Spleen (tissue), 7 donors: ENCODE measurements around the gene PCARE.

Source experiments
- POLR2AphosphoS5 ChIP-seq, 3 donors: sonication (generic); formaldehyde crosslinking; IDR thresholded peaks; one replicate each; pipeline ENCODE4 v1.5.1; 2017; ENCODE audit warnings: antibody characterized with exemption in 3 of 3
- TF ChIP-seq, protein P1 (sequence below), 11 experiments: fragments of 200-600 bp in 7 of 11; fragments of 450-650 bp in 4 of 11; sonication (generic) in 4 of 11; IDR thresholded peaks in 8 of 11; conservative IDR thresholded peaks in 3 of 11; 1 replicate in 7 of 11; 2 replicates in 4 of 11; pipeline versions ENCODE4 v1.4.0 to v1.8.0; 2016 to 2021; ENCODE audit warnings: antibody characterized with exemption in 11 of 11, inconsistent platforms in 4 of 11, mild to moderate bottlenecking in 1 of 11
- donor health status: DM: no; HTN: no; CAD: no; lungs with moderate emphysema.
- donor health status: DM: no; HTN: no; CAD: no.
- donor health status: DM: no; HTN: no; CAD: no.

DNA sequence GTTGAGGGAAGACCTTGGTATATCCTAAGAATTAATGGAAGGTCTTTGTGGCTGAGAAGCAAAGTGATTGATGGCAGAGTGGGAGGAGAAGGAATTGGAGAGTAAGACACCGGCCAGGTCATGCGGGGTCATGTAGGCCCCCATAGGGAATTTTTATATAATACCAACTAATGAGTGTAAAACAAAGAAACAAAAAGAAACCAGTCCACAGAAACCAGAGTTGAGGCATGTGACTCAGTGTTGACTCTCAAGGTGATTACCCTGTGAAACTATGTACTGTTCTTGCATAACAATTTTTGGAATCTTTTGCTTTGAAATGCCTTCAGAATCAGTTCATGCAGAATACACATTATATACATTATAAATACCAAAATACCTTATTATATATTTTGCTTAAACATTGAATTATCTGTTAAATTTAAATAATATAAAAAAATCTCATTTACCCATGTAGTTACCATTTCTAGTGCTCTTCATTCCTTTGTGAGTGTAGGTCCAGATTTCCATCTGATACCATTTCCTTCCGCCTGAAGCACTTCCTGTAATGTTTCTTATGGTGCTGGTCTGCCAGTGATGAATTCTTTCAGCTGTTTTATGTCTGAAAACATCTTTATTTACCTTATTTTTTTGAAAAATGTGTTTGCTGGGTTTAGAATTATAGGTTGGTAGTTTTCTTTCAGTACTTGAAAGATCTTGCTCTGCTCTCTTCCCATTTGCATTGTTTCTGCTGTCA is 49.5 kb upstream of the PCARE start:
- TF ChIP-seq, protein P1, sequence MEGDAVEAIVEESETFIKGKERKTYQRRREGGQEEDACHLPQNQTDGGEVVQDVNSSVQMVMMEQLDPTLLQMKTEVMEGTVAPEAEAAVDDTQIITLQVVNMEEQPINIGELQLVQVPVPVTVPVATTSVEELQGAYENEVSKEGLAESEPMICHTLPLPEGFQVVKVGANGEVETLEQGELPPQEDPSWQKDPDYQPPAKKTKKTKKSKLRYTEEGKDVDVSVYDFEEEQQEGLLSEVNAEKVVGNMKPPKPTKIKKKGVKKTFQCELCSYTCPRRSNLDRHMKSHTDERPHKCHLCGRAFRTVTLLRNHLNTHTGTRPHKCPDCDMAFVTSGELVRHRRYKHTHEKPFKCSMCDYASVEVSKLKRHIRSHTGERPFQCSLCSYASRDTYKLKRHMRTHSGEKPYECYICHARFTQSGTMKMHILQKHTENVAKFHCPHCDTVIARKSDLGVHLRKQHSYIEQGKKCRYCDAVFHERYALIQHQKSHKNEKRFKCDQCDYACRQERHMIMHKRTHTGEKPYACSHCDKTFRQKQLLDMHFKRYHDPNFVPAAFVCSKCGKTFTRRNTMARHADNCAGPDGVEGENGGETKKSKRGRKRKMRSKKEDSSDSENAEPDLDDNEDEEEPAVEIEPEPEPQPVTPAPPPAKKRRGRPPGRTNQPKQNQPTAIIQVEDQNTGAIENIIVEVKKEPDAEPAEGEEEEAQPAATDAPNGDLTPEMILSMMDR (IDR thresholded peaks at IDR 0.05 in 8 of 11, conservative IDR thresholded peaks at IDR 0.05 in 3 of 11): no peak
- TF ChIP-seq POLR2AphosphoS5 (IDR thresholded peaks at IDR 0.05): no peak
